Measurements from ENCODE around the gene FBXO47.
A peak's percentile ranks its signal among the peaks of the same experiment; 100 is the strongest.

DNA sequence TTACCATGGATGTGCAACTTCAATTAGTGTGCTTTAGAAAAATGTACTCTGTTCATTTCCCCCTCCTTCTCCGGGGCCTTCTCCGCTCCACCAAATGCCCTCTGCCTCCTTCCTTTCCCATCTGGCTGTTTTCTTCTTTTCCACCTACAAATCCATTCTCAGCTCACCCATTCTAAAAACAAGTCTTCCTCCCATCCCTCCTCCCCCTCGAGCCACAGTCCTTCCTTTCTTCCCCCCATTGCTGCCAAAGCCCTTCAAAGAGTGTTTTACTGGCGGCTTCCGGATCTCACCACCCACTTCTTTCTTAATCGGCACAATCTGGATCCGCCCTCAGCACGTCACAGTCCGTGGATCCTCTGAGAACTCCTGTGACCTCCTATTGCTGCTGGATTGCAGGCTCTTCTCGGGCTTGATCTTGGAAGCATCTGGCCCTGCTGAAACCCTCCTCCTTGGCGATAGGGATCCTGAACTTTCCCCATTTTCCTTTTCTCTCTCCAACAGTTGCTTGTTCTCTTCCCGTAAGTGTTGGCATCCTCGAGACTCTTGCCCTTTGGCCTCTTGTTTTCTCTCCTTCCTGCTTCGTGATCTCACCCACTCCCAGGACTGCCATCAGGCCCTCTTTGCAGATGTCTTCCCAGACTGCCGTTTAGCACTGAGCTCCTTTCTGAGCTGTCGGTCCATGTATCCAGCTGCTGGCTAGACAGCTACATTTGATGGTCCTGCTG is 36.0 kb upstream of the FBXO47 start:
- TF ChIP-seq, protein P1, sequence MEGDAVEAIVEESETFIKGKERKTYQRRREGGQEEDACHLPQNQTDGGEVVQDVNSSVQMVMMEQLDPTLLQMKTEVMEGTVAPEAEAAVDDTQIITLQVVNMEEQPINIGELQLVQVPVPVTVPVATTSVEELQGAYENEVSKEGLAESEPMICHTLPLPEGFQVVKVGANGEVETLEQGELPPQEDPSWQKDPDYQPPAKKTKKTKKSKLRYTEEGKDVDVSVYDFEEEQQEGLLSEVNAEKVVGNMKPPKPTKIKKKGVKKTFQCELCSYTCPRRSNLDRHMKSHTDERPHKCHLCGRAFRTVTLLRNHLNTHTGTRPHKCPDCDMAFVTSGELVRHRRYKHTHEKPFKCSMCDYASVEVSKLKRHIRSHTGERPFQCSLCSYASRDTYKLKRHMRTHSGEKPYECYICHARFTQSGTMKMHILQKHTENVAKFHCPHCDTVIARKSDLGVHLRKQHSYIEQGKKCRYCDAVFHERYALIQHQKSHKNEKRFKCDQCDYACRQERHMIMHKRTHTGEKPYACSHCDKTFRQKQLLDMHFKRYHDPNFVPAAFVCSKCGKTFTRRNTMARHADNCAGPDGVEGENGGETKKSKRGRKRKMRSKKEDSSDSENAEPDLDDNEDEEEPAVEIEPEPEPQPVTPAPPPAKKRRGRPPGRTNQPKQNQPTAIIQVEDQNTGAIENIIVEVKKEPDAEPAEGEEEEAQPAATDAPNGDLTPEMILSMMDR (IDR thresholded peaks at IDR 0.05) = no peak
- TF ChIP-seq POLR2AphosphoS5 (IDR thresholded peaks at IDR 0.05) (peak in 1 of 2 donors; percentile 37), POLR2A (IDR thresholded peaks at IDR 0.05) (no peak)

Data from upper lobe of left lung (tissue), 4 donors.